GM21737 (cell line): ENCODE measurements around the gene KRT3.

Source experiments
- ATAC-seq: cut with Tn5 transposase; IDR thresholded peaks from one replicate; pipeline ENCODE4 v1.9.1; 2021; ENCODE audit warnings: mild to moderate bottlenecking, moderate library complexity; ENCODE audit not compliant: unreplicated experiment

Gene KRT3

DNA sequence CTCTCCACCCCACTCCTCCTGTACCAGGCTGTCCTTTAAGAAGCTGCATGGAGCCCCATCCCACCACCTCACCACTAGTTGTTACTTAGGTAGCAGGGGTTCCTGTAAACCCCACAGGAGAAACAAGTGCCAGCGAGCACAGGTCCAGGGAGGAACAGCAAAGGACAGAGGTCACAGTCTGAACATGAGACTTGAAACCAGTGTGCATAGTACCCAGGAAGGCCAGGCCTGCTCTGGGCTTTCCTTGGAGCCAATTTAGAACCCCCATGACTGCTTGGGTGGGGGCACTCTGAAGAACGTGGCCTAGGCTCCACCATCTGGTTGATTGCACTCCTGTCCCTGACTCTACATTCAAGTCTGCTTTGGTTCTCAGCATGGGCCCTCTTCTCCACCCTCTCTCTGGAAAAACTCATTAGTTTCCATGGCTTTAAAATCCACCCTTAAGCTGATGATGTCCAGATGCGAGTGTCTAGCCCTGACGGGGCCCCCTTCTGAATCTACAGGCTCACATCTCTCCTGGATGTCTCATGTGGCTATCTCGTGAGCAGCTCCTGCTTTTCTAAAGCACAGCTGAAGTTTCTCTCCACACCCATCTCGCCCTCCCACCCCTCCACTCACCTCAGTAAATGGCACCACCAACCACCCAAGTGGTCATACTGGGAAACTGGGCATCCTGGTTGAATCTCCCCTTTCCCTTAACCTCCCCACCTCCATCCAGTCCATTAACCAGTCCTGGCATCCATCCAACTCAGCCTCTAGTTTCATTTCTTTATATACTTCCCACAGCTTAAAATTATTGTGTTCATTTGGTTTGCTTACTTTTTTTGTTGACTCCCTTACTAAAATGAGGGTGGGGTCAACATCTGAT, 8.4 kb downstream of the KRT3 start:
- ATAC-seq = no peak

DNA sequence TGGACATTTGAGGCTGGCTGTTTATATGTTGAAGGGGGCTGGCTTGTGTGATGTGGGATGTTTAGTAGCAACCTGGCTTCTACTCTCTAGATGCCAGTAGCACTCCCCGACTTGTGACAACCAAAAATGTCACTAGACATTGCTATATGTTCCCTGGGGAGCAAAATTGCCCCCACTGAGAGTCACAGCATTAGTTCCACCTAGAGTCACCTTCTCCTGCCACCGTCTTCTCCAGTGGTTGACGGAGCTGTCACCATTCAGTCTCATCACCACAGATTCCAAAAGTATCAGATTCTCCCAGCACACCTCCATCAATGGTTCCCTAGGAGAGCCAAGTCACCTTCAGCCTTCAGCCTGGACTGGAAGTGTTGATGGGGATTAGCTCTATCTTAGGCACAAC, 11.0 kb downstream of the KRT3 start:
- ATAC-seq = no peak

- no peak for ATAC-seq
Measured at GRCh38 chr12:52783563-52784316, 12.2 kb downstream of the KRT3 start.

GRCh38 chr12:52782502-52782901, 13.4 kb downstream of the KRT3 start:
- ATAC-seq = no peak

- ATAC-seq = no peak
Measured at GRCh38 chr12:52781399-52782082, 14.4 kb downstream of the KRT3 start.

DNA sequence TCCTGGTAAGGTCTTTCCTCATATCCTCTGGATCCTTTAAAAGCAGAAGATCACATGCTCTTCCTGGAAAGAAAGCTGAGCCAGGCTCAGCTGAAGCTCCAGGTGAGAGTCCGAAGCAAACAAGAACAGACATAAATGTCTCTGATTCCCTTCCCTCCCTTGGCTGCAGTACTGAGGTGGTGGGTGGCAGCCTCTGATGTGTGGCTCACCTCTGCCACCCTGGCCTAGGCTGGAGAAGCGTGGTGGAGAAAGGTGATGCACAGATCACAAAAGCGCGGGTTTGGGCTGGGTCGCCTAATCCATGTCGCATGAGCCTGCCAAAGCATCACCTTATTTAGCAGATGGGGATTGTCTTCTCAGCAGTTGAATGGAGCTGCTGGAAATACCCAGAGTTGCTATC, 16.0 kb downstream of the KRT3 start:
- ATAC-seq = no peak

DNA sequence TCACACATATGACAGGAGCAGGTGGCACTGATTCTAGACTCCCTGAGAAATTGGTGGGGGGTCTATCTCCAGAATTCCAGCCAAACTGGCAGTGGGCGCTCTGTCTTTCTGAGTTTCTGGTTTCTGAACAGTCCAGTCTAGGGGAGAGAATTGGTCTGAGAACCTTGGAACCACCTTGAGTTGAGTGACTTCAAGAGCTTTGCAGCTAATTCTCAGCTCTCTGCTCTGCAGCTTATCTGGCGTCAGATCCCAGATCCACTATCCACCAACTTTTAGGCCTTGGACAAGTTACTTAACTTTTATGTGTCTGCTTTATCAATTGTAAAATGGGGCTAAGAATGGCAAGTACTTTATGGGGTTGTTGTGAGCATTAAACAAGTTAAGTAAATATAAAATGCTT, 17.1 kb downstream of the KRT3 start:
- ATAC-seq = no peak

- ATAC-seq = no peak
Measured at GRCh38 chr12:52777566-52777965, 18.4 kb downstream of the KRT3 start.

- no peak for ATAC-seq
Measured at GRCh38 chr12:52776913-52777395, 19.0 kb downstream of the KRT3 start, which contains the start of gene KRT76. Gene KRT76, minus strand, starts transcription at chr12:52777345. Its CDS starts 54 bp downstream, at chr12:52777291.

- ATAC-seq = no peak
Measured at GRCh38 chr12:52776435-52776834, 19.5 kb downstream of the KRT3 start.

- no peak for ATAC-seq
Measured at GRCh38 chr12:52774629-52775250, 21.2 kb downstream of the KRT3 start.

GRCh38 chr12:52772772-52773171, 23.1 kb downstream of the KRT3 start:
- ATAC-seq = no peak

DNA sequence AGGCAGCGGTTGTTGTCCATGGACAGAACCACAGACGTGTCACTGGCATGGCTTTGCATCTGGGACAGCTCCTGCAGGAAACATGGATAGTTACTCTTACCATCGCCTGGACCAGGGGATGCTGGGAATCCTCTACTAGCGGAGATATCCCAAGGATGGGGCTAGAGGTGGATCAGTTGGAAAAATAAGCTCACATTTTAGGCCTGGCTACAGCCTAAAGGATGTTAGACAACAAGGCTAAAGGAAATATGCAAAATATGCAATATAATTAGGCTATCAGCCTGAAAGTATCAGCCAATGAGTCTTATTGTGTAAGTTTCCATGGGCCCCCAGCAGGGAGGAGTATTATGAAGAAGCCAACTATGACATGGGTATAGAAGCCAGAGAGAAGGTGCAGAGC, 23.7 kb downstream of the KRT3 start:
- ATAC-seq = no peak

DNA sequence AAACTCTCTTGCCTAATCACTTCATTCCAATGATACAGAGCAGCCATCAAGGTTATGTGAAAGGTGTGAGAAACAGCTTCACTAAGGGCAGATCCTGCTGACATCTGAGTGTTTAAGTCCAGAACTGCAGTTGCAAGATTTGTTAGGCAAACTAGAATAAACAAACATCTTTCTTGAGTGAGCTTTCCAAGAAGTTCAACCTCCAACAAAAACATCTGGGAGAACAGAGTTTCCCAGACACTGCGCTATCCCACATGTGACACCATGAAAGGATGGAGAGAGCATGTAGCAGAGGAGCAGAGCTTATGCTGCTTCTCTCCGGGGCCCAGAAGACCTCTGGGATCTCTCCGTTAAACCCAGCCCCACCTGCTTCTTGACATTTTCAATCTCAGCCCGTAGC, 24.4 kb downstream of the KRT3 start:
- no peak for ATAC-seq

DNA sequence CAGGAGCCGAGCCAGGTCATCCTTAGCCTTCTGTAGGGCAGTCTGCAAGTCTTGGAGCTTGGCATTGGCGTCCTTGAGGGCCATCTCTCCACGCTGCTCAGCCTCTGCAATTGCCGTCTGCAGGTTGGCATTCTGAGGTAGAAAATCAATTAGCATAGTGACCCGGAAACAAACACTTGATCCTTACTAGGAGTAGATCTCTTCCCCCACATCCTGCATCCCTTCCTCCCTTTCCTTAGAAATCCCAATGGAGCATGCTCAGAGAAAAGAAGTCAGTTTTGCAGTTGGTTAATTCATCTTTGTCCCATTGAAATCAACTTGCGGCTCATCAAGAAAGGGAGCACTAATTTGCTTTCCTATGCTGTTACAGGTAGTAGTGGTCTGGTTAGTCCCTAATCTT, 24.8 kb downstream of the KRT3 start:
- ATAC-seq = no peak

GRCh38 chr12:52769946-52770345, 26.0 kb downstream of the KRT3 start:
- ATAC-seq = no peak

GRCh38 chr12:52769354-52769753, 26.6 kb downstream of the KRT3 start:
- no peak for ATAC-seq

- no peak for ATAC-seq
Measured at GRCh38 chr12:52768479-52769200, 27.3 kb downstream of the KRT3 start.

DNA sequence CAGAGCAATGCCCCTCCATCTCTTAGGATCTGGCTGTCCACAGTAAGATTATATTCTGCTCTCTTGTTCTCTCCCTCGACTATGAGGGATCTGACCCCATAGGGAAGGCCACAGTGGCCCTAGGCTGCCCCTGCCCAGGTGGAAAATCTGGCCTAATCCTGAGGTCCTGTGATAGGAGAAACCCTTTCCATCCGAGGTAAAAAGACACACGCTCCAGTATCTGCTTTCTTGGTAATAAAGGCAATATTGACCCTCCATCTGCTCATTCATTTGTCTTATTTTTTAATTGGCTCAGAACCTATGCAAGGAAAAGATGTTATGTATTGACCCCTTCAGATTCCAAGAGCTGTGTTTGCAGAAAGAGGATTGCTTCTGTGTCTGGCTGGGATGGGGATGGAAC, 28.5 kb downstream of the KRT3 start:
- ATAC-seq = no peak

DNA sequence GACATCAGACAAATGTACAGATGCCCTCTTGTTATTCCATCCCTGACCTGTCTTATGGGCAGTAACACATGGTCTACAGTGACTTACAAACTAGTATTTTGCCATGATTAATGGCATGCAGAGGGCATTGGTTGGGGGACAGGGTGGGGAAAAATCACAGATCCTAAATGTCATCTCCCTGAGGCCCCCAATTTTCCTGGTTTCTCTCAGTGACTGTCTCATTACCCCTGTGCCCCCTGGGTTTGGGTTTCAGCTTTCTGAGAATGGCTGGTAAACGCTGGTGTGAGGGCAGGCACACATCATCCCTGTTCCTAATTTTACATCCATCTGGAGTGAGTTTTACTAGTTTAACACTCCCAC, 28.9 kb downstream of the KRT3 start:
- no peak for ATAC-seq
